GM21447 (cell line): Measurements from ENCODE around the gene MBD3.
"Not testable (repeated sequence)": the region's sequence is repeated elsewhere in the genome, so short reads cannot be mapped to it uniquely, and the experiment has no call there.

Experiments used
- ATAC-seq: cut with Tn5 transposase; IDR thresholded peaks from one replicate; pipeline ENCODE4 v1.9.1; 2021; ENCODE audit not compliant: unreplicated experiment

The MBD3 gene

DNA sequence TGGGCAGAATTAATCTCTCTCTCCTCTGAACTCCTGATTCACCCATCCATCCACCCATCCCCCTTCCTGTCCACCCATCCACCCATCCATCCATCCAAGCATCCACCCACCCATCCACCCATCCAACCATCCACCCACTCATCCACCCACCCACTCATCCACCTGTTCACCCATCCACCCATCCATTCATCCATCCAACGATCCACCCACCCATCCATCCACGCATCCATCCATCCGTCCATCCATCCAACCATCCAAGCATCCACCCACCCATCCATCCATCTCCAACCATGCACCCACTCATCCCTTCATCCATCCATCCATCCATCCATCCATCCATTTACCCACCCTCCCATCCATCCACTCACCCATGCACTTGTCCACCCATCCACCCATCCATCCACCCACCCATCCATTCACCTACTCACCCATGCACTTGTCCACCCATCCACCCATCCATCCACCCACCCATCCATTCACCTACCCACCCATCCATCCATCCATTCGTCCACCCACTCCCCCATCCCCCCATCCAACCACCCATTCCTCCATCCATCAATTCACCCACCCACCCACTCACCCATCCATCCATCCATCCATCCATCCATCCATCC lies 43.2 kb downstream of the MBD3 start:
- ATAC-seq, result no peak

DNA sequence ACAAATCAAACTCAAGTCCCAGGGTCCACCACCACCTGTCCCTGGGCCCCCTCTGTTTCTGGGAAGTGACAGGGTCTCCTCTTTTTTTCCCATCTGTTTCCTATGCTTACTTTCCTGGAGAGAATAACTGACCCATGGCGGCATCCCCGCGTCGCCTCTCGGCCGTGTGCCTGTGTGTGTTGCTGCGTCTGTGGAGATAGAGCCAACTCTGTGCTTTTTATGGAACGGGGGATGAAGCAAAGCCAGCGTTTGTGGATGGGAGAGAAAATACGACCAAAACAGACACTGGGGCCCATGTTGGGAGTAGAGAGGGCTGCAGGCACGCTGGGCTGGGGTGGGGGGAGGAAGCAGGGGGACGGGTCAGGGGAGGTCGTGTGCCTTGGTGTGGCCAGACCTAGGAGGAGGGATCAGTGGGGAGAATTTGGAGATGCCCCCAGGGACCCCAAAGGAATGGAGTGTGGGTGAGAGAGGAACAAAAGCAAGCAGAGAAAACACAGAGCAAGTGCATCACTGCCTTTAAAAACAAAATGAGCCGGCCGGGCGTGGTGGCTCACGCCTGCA lies 52.2 kb downstream of the MBD3 start:
- no peak for ATAC-seq

DNA sequence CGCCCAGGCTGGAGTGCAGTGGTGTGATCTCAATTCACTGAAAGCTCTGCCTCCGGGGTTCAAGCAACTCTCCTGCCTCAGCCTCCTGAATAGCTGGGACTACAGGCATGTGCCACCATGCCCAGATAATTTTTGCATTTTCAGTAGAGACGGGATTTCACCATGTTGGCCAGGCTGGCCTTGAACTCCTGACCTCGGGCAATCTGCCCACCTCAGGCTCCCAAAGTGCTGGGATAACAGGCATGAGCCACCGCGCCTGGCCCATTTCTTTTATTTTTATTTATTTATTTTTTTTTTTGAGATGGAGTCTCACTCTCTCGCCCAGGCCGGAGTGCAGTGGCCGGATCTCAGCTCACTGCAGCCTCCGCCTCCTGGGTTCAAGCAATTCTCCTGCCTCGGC lies 52.9 kb downstream of the MBD3 start:
- ATAC-seq, result not testable (repeated sequence)

DNA sequence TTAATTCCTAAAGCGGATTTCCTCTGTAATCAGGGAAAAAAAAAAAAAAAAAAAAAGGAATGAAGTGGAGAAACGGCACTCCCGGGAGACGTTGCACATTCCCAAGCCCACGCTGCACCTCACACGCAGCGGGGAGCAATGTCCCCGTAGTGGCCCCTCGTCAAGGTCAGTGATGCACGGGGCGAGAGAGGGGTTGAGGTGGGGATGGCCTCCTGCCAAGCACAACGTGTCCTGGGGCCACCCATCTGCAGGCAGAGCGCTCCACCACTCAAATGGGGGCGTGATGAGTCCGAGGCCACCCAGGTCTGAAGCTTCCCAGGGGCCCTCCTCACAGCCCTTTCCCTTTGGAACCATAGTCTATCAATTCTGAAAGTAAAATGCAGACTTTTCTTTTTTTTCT lies 53.7 kb downstream of the MBD3 start:
- ATAC-seq, result no peak

DNA sequence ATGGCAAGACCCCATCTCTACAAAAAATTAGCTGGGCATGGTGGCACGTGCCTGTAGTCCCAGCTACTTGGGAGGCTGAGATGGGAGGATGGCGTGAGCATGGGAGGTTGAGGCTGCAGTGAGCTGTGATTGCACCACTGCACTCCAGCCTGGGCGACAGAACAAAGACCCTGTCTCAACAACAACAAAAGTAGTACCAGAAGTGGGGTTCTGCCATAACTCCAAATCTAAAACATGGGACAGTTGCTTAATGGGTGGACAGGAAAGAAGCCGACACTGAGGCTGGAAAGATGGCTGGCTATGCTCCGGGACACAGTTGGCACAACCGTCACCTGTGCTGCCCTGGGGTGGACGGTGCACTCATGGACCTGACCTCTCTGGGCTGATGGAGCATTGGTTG lies 57.0 kb downstream of the MBD3 start:
- ATAC-seq, result not testable (repeated sequence)

DNA sequence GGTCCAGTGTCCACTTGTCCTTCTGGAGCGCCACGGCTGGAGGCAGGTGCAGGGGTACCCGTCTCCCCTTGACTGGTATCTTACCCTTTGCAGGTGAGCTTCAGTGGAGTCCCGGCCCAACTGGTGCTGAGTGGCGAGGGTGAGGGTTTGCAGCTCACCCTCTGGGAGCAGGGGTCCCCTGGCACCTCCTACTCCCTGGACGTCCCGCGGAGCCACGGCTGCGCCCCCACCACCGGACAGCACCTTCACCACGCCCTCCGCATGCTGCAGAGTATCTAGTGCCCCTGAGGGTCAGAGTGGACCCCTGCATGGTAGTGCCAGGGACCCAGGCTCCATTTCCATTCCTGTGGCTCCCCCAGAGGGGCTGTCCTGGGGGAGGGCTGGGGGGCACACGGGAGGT lies 57.7 kb downstream of the MBD3 start:
- ATAC-seq, result no peak

DNA sequence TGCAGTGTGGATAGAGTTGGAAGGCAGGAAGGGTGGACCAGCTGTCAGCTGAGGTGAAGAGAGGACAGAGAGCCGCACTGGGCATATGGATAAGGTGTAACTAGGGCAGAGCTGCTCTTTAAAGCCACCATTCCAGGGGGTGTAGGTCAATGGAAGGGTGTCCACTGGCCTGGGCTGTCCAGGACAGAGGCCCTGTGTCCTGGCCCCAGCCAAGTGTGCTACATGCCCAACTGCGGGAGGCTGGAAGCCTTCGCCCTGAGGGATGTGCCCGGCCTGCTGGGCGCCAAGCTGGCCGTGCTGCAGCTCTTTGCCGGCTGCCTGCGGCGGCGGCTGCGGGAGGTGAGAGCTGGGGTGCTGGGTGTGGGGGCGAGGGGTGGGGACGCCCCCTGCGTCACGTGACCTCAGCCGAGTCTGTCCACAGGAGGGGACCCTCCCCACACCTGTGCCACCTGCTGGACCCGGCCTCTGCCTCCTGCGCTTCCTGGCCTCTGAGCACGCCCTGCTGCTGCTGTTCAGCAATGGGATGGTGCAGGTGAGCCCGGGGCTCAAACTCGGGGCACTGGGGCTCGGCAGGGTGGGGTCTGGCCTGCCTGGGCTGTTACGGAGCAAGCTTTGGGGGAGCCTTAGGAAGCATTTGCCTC lies 59.0 kb downstream of the MBD3 start:
- ATAC-seq, result no peak

DNA sequence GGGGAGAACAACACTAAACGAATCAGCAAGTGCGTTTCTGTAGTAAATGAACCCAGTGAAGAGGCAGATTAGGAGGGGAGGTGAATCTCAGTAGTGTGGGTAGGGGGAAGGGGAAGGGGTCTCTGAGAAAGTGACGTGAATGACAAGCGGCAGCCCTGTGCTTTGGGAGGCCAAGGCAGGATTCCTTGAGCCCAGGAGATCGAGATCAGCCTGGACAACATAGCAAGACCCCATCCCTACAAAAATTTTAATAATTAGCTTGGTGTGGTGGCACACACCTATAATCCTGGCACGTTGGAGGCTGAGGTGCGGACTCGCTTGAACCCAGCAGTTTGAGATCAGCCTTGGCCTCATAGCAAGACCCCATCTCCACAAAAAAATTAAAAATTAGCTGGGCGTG lies 60.7 kb downstream of the MBD3 start:
- no peak for ATAC-seq

DNA sequence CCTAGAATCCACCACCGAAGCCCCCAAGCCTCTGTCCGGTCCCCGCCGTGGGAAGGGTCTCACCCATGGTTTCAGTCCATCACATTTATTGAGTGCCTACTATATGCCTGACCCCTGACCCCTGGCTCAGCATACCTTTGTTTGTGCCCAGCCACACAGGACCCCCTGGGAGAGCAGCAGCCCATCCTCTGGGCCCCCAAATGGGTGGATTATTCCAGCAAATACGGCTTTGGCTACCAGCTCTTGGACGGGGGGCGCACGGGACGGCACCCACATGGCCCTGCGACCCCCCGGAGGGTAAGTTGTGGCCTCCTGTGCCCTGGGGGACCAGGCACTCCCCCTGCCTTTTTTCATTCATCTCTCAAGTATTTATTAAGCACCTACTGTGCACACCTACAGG lies 61.1 kb downstream of the MBD3 start:
- ATAC-seq, result no peak

DNA sequence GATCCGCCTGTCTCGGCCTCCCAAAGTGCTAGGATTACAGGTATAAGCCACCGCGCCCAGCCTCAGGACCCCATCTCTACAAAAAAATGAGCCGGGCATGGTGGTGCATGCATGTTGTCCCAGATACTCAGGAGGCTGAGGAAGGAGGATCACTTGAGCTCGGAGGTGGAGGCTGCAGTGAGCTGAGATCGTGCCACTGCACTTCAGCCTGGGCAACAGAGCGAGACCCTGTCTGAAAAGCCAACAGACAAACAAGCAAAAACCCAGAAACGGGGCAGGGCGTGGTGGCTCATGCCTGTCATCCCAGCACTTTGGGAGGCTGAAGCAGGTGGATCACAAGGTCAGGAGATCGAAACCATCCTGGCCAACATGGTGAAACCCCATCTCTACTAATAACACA lies 61.8 kb downstream of the MBD3 start:
- ATAC-seq, result not testable (repeated sequence)

DNA sequence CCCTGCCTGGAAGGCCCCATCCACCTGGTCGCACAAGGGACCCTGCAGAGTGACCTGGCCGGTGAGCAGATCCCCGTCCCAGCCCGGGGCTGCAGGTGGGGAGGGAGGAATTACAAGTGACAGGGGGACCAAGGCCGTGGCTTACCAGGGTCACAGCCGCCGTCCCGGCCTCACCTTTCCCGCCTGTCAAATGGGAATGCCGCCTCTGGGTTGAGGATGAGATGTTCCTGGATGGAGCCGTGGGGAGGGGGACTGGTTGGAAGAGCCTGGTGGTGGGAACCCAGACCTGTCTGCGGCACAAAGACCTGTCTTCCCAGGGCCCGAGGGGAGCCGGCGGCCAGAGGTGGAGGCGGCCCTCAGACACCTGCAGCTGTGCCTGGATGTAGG lies 63.2 kb downstream of the MBD3 start:
- ATAC-seq, result no peak

DNA sequence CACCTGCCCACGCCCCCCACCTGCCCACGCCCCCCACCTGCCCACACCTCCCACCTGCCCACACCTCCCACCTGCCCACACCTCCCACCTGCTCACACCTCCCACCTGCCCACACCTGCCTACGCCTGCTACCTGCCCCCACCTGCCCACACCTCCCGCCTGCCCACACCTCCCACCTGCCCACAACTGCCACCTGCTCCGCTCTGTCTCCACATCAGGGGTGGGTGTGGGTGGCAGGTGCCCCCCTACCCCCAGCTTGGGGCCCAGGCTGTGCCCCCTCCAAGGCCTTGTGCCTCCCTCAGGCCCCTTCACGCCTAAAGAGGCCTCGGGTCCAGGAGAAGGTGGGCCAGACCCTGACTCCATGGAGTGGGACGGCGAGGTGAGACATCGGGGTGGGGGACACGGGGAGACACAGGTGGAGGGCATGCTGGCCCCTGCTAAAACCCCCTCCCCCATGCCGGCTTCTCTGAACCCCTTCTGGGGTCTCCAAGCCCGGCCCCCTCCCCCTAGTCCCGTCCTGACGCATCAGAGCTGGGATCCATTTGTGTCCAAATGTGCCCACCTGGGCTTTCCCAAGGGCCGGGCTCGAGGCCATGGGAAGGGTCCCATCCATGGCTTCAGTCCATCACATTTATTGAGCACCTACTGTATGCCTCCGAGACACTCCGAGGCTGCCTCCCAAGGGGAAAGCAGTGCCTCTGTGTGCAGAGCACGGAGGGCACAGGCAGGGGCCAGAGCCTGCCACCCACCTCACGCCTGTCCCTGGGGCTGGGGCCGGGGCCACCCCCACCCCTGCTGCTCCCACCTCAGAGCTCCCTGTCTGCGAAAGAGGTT lies 63.9 kb downstream of the MBD3 start:
- no peak for ATAC-seq

DNA sequence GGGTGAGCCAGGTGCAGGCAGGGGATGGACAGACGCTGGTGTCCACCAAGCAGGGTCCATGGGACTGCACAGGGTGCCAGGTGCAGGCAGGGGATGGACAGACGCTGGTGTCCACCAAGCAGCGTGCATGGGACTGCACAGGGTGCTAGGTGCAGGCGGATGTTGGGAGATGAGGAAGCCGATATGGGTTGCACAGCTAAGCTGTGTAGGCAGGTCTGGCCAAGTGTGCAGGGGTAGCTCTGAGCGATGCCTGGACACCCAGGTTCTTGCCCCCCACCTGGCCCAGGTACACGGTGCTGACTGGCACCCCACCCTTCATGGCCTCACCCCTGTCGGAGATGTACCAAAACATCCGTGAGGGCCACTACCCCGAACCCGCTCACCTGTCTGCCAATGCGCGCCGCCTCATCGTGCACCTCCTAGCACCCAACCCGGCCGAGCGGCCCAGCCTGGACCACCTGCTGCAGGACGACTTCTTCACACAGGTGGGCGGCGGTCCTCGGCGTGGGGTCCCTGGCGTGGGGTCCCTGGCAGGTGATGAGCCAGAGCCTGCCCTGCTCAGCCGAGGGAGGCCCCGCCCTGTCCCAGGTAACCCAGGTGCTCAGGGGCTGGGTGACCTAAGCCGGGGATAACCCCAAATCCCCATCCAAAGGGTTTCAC lies 64.9 kb downstream of the MBD3 start:
- no peak for ATAC-seq

DNA sequence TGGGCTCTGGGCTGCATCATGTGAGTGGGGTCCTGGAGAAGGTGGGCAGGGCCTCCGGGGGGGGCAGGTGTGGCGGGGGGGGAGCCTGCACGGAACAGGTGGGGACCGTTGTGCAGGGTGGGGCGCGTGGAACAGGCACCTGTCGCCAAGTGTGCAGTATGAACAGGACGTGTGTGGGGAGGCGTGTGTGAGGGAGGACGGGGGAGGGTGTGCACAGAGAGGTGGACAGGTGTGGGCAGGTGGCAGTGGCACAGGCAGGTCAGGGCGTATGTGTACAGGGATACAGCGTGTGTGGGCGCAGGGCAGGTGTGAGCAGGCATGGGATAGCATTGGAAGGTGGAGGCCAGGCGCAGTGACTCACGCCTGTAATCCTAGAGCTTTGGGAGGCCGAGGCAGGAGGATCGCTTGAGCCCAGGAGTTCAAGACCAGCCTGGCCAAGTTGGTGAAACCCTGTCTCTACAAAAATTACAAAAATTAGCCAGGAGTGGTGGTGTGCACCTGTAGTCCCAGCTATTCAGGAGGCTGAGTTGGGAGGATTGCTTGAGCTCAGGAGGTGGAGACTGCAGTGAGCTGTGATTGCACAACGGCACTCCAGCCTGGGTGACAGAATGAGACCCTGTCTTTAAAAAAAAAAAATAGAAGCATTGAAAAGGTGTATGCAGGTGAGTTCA lies 65.6 kb downstream of the MBD3 start:
- ATAC-seq, result no peak

DNA sequence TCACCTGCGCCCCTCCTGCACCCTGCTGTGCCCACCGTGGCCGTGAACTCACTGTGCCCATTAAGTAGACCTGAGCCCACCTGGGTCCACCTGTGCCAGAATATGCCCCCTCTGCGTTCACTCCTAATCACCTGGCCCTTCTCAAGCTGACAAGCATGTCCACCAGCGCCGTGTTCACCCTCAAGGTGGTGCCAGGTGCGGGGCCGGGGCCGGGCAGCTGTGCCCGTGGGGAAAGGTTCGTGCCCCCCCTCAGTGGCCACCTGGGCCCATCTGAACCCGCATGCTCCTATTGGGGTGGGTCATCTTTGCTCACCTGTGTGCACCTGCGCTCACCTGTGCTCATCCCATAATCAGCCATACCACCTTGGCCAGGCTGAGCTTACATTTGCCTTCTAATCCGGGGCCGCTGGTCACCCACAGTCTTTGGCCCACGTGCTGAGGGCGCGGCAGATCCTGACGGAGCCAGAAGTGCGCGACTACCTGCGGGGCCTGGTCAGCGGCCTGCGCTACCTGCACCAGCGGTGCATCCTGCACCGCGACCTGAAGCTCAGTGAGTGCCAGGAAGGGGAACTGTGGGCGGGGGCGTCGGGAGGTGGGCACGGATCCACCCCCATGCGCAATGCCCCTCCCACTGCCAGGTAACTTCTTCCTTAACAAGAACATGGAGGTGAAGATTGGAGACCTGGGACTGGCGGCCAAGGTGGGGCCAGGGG lies 66.4 kb downstream of the MBD3 start:
- no peak for ATAC-seq

DNA sequence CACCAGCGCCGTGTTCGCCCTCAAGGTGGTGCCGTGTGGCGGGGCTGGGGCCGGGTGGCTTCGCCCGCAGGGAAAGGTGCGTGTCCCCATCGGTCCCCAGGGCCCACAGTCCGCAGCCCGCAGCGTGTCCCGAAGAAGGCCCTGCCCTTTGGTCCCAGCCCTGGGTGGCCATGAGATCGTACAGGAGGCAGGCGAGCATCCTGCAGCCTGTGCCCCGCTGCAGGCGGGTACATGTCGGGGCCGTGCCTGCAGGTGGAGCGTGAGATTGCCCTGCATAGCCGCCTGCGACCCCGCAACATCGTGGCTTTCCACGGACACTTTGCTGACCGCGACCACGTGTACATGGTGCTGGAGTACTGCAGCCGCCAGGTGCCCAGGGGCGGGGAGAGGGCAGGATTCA lies 67.3 kb downstream of the MBD3 start:
- no peak for ATAC-seq

DNA sequence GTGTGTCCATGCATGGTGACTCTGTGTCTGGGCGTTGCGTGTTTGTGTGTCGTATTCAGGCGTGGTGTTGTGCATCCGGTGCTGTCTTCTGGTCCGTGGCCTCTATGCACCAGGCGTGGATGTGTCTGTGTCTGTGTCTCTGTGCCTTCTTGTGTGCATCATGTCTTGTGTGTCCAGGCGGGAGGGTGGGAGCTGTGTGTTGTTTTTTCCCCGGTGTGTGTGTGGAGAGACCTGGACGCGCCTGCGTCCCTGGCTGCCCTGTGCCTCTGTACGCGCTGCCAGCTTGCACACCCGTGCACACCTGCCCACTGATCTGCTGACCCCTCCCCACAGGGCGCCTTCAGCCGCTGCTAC lies 67.7 kb downstream of the MBD3 start:
- ATAC-seq, result no peak

DNA sequence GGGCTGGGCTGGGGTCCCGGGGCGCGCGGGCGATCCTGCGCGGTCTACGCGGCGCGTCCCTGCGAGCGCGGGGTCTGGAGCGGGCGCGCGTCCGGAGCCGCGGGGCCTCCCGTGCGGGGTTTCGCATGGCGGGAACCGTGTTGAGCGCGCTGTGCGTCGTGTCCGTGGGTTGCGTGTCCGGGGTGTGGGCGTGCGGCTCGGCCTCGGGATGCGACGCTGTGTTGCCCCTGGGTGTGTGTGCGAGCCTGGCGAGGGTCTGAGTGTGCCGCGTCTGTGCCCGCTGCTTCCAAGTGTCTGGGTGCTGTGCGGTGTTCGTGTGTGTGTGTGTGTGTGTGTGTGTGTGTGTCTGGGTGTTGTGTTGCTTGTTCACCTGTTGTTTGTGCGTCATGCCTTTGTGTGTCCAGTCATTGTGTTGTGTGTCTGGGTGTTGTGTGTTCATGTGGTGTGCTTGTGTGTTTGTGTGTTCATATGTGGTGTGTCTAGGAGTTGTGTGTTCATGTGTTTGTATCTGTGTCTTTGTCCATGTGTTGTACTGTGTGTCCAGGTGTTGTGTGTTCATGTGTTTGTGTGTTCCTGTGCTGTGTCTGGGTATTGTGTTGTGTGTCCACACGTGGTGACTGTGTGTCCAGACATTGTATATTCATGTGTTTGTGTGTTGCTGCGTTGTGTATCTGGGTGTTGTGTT lies 68.2 kb downstream of the MBD3 start:
- ATAC-seq, result no peak
